T-helper 17 cell (primary cell): ENCODE measurements around the gene MYO18A. TPM values are rescaled to one million over a fixed set of nuclear protein-coding genes. Genes with fewer than 3 reads are reported as not detected.

Experiments used
- ATAC-seq: fragments of 150-1000 bp; cut with Tn5 transposase; 2 replicates; pipeline ENCODE4 v1.10.0; 2021; ENCODE audit warnings: mild to moderate bottlenecking, moderate library complexity
- DNase-seq, 3 donors: peaks; one replicate each; pipeline versions ENCODE4 v3.0.0 to v3.0.0-alpha.2; 2020 to 2021
- H3K9me3 ChIP-seq: one replicate; pipeline ENCODE4 v1.7.0; 2013; ENCODE audit warnings: low read length, mild to moderate bottlenecking; ENCODE audit not compliant: control insufficient read depth, poor library complexity, severe bottlenecking
- H3K27ac Mint-ChIP-seq: one replicate; pipeline ENCODE4 v1.8.0; 2022; ENCODE audit warnings: mild to moderate bottlenecking, moderate library complexity, mixed read lengths
- H3K27me3 Mint-ChIP-seq: one replicate; pipeline ENCODE4 v1.8.0; 2022; ENCODE audit warnings: mixed read lengths
- H3K36me3 Mint-ChIP-seq: one replicate; pipeline ENCODE4 v1.8.0; 2022; ENCODE audit warnings: low read depth, mixed read lengths
- H3K4me1 Mint-ChIP-seq: one replicate; pipeline ENCODE4 v1.8.0; 2022; ENCODE audit warnings: mild to moderate bottlenecking, mixed read lengths
- H3K4me3 Mint-ChIP-seq: one replicate; pipeline ENCODE4 v1.8.0; 2022; ENCODE audit warnings: mild to moderate bottlenecking, moderate library complexity, mixed read lengths
- total RNA-seq, 4 donors: library from RNA in 2 of 4; stranded (reverse) in 2 of 4; gene quantifications; one replicate each; pipeline ENCODE4 v1.2.3 and lab custom pipeline; 2022 to 2026

Gene MYO18A
- total RNA-seq, 2 donors from 2014 or later: 142 to 153 TPM

DNA sequence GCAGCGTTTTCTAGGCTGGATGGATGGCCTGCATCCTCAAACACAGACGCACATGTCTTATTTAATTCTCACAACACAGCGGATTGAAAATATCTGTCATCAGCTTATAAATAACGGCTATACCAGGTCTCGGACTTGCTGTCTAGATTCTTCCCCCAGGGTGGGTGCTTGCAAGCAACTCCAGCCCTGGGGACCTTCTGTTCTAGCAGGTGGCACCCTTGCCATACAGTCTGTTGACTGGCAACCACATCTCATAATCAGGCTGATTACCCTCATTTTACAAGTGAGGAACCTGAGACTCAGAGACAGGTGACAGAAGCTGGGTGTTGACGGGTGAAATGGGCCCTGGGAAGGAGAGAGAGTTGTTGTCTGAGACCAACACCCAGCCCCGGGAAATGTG lies 158.1 kb downstream of the MYO18A start:
- DNase-seq: no peak
- Mint-ChIP-seq H3K4me3 (no peak overlapping the region), H3K27me3 (peaks cover 80% of the 10 kb centered on the region), H3K4me1 (peaks cover 12% of the 10 kb centered on the region), H3K36me3 (peaks cover 7% of the 10 kb centered on the region), H3K27ac (no peak overlapping the region)
- ATAC-seq: no peak
- H3K9me3 ChIP-seq: no peaks in the 10 kb centered on the region

DNA sequence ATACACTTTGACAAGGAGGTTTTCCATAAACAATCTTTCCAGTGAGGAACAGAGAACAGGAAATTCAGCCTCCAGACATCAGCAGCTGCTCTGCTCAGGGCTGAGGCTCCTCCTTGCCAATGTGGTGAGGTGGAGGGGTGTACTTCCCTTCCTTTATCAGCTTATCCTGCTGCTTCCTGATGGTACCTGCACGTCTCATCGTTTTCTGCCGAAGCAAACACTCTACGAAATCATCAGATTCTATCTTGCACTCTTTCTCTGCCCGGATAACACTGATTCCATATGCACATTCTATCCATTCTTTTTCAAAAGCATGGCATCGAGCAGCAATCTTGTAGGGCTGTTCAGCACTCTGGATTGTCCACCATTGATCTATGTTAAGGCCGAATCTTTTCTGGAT lies 159.0 kb downstream of the MYO18A start:
- Mint-ChIP-seq H3K36me3 (peaks cover 7% of the 10 kb centered on the region), H3K27ac (no peak overlapping the region), H3K4me1 (peaks cover 10% of the 10 kb centered on the region), H3K4me3 (peak overlapping the region; percentile 39), H3K27me3 (peaks cover 81% of the 10 kb centered on the region)
- ATAC-seq (no peak), DNase-seq (no peak)
- no peaks in the 10 kb centered on the region for H3K9me3 ChIP-seq

Other genes with a start within 250 kb of the MYO18A start
- gene PHF12, start 228.9 kb downstream of the MYO18A start, total RNA-seq: 100 to 1,000 TPM; 164 to 174 TPM
- gene SEZ6, start 174.4 kb downstream of the MYO18A start, total RNA-seq: under 1 TPM; 0.35 to 0.47 TPM
- gene PIPOX, start 137.3 kb downstream of the MYO18A start, total RNA-seq: 1 to 10 TPM; 2.2 to 2.5 TPM
- gene CRYBA1, start 66.5 kb upstream of the MYO18A start, total RNA-seq: not detected
- gene NUFIP2, start 113.8 kb upstream of the MYO18A start, total RNA-seq: 10 to 100 TPM; 70.0 to 76.8 TPM
- 10 to 100 TPM; 54.3 to 58.2 TPM for gene TAOK1, start 210.0 kb upstream of the MYO18A start, total RNA-seq